Cardiac muscle cell (in vitro differentiated cells and primary cell): ENCODE measurements around the gene ECEL1. TPM values are rescaled to one million over a fixed set of nuclear protein-coding genes. Genes with fewer than 3 reads are reported as not detected.

Experiments
- DNase-seq, 2 donors: peaks; one replicate each; pipeline versions ENCODE4 v3.0.0 to v3.0.0-alpha.2; 2010 to 2017; ENCODE audit warnings: low read depth in 1 of 2, low spot score in 1 of 2
- H3K27ac ChIP-seq: fragments of 200-600 bp; sonication (generic); 2 replicates; pipeline ENCODE4 v1.5.1; 2016
- H3K27me3 ChIP-seq: fragments of 200-600 bp; sonication (generic); 2 replicates; pipeline ENCODE4 v1.6.0; 2016; ENCODE audit warnings: control low read depth
- H3K36me3 ChIP-seq: fragments of 200-600 bp; sonication (generic); 2 replicates; pipeline ENCODE4 v1.5.1; 2016; ENCODE audit warnings: control low read depth
- H3K4me1 ChIP-seq: fragments of 200-600 bp; sonication (generic); 2 replicates; pipeline ENCODE4 v1.8.1; 2017; ENCODE audit warnings: low read depth, mild to moderate bottlenecking, mixed run types
- H3K4me3 ChIP-seq: fragments of 200-600 bp; sonication (generic); 2 replicates; pipeline ENCODE4 v1.5.1; 2016; ENCODE audit warnings: mild to moderate bottlenecking
- H3K9me3 ChIP-seq: fragments of 200-600 bp; sonication (generic); 2 replicates; pipeline ENCODE4 v1.5.1; 2017; ENCODE audit warnings: low read depth, mild to moderate bottlenecking, control low read depth
- polyA plus RNA-seq: library from polyadenylated mRNA; unstranded; fragments of >200 nt; fragmentation: Nextera tagmentation; extraction: Ambion mirVana; gene quantifications from 2 replicates; pipeline ENCODE4 v1.2.1, GENCODE V29; 2016
- total RNA-seq: library from RNA; depleted of rRNA; stranded (reverse); fragments of >200 nt; gene quantifications from 2 replicates; pipeline ENCODE4 v1.2.3, GENCODE V29; 2016
- TF ChIP-seq, protein P1 (sequence below): IDR thresholded peaks from 2 replicates; pipeline ENCODE4 v1.5.1; 2012; ENCODE audit warnings: low read depth, mild to moderate bottlenecking, low read length

Gene ECEL1, protein sequence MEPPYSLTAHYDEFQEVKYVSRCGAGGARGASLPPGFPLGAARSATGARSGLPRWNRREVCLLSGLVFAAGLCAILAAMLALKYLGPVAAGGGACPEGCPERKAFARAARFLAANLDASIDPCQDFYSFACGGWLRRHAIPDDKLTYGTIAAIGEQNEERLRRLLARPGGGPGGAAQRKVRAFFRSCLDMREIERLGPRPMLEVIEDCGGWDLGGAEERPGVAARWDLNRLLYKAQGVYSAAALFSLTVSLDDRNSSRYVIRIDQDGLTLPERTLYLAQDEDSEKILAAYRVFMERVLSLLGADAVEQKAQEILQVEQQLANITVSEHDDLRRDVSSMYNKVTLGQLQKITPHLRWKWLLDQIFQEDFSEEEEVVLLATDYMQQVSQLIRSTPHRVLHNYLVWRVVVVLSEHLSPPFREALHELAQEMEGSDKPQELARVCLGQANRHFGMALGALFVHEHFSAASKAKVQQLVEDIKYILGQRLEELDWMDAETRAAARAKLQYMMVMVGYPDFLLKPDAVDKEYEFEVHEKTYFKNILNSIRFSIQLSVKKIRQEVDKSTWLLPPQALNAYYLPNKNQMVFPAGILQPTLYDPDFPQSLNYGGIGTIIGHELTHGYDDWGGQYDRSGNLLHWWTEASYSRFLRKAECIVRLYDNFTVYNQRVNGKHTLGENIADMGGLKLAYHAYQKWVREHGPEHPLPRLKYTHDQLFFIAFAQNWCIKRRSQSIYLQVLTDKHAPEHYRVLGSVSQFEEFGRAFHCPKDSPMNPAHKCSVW
- total RNA-seq (1.6 and 2.3 TPM in 2 replicates), polyA plus RNA-seq (0.70 and 0.80 TPM in 2 replicates)

DNA sequence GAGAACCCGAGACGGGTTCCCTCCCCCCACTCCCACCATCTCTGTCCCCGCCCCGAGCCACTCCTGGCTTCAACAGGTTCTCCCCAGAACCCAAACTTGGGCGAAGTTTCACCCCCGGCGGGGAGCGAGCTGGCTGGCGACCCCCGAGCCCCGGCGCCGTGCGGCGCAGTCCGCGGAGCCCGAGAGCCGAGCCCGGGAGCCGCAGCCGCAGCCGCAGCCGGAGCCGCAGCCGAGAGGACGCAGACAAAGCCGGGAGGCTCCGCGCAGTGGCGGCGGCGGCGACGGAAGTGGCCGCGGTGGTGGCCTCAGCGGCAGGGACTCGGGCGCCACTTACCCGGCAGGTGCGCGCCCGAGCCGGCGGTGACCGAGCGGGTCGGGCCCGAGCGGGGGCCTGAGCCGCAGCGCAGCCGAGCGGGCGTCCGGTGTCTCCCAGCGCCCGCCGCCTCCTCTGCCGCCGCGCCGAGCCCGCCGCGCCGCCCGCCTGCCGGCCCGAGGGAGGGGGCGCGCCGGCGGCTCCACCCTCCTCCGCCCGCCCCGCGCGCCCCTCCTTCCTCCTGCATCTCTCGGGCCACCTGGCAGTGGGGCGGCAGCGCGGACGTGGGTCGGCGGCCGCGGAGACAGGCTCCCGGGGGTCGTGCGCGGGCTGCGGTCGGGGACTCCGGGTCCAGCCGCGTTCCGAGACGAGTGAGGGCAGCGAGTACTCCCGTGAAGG, at the start of gene ECEL1:
ECEL1 (minus strand) TSS at position 450 of the 712 bp plus-strand sequence. CDS start 1,181 bp downstream, outside the sequence.
- H3K27ac ChIP-seq = no peak within 1 kb of the TSS
- H3K9me3 ChIP-seq = no peaks in the 10 kb centered on the region
- TF ChIP-seq, protein P1, sequence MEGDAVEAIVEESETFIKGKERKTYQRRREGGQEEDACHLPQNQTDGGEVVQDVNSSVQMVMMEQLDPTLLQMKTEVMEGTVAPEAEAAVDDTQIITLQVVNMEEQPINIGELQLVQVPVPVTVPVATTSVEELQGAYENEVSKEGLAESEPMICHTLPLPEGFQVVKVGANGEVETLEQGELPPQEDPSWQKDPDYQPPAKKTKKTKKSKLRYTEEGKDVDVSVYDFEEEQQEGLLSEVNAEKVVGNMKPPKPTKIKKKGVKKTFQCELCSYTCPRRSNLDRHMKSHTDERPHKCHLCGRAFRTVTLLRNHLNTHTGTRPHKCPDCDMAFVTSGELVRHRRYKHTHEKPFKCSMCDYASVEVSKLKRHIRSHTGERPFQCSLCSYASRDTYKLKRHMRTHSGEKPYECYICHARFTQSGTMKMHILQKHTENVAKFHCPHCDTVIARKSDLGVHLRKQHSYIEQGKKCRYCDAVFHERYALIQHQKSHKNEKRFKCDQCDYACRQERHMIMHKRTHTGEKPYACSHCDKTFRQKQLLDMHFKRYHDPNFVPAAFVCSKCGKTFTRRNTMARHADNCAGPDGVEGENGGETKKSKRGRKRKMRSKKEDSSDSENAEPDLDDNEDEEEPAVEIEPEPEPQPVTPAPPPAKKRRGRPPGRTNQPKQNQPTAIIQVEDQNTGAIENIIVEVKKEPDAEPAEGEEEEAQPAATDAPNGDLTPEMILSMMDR = no peak
- H3K36me3 ChIP-seq = no peaks in the 10 kb centered on the region
- peak within 1 kb of the TSS; percentile 27 for H3K4me3 ChIP-seq
- peaks cover 4% of the 10 kb centered on the region for H3K4me1 ChIP-seq
- DNase-seq = peak in 1 of 2 donors; percentile 55
- peaks cover 82% of the 10 kb centered on the region for H3K27me3 ChIP-seq

DNA sequence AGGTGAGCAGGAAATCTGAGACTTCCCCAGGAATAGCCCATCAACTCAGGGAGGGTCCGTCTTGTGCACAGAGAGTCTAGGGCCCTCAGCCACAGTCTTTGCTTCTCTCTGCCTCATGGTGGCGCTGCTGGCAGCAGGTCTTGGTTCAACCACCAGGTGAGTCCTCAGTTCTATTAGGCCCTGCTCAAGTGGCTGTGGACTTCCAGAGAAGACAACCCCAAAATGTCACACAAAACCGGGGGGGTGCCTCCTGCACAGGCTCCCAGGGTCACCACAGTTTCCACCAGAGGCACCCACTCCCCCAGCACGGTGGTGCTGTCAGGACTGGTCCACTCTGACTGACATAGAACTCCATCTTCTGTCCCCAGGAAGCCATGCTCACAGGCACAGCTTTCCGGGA, 49.4 kb upstream of the ECEL1 start:
- no peaks in the 10 kb centered on the region for H3K9me3 ChIP-seq
- H3K27me3 ChIP-seq = no peaks in the 10 kb centered on the region
- DNase-seq = peak in 1 of 2 donors; percentile 52
- peaks cover 15% of the 10 kb centered on the region for H3K4me1 ChIP-seq
- H3K4me3 ChIP-seq = no peak overlapping the region
- TF ChIP-seq, protein P1 = peak; percentile 31
- no peaks in the 10 kb centered on the region for H3K36me3 ChIP-seq
- H3K27ac ChIP-seq = no peak overlapping the region

DNA sequence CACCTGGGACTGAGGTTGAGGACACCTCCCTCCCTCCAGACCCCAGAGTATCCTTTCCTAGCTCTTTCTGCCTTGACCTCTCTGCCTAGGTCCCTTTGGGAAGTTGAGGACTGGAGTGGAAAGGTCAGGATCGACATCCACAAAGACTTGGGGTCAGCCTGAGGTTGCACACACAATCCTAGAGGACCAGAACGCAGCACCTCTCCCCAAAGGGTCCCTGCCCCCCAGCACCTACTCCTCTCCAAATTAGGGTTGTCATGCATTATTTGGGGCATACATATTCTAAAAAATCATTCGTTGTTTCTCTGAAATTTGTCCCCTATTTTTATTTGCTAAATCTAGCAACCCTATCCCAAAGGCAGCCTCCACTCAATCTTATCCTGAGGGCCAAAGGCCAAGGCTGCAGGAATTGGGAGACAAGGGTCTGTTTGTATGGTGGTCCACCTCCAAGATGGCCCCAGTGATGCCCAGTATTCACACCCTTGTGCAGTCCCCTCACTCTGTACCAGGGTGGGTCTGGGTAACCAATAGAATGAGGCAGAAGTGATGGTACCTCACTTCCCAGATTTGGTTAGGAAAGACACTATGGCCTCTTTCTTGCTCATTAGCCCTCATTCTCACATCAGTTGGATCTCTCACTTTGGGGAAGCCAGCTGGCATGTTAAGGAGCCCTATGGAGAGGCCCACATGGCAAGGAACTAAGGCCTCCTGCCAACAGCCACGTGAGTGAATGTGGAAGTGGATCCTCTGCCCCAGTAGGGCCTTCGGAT, 48.3 kb upstream of the ECEL1 start:
- Histone ChIP-seq H3K4me3 (no peak overlapping the region), H3K36me3 (no peaks in the 10 kb centered on the region), H3K27ac (no peak overlapping the region), H3K27me3 (no peaks in the 10 kb centered on the region), H3K4me1 (peaks cover 10% of the 10 kb centered on the region), H3K9me3 (no peaks in the 10 kb centered on the region)
- TF ChIP-seq, protein P1 = no peak
- DNase-seq = no peak

DNA sequence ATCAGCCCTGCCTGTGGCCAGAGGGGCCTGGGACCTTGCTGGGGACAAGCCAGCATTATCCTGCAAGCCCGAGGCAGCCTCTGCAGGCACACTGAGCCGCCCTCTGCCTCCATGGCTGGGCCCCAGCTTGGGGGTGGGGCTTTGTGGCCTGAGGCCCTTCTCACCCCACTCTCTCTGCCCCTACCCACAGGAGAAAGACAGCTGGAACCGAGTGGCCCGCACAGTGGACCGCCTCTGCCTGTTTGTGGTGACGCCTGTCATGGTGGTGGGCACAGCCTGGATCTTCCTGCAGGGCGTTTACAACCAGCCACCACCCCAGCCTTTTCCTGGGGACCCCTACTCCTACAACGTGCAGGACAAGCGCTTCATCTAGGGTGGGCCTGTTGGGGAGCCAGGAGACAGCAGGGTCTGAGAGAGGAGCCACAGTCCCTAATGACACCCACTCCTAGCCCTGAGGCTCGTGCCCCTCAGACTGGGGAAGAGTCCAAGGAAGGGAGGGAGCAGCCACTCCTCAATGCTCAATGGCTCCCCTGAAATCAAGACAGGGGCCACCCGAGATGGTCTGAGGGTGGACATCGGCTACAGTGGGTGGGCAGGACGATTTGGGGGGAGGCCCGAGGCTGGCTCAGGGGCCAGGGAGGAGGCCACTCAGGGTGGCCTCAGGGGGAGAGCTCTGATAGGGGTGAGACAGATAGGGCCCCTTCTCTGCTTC, 47.5 kb upstream of the ECEL1 start:
- Histone ChIP-seq H3K4me1 (peaks cover 10% of the 10 kb centered on the region), H3K4me3 (no peak overlapping the region), H3K27ac (no peak overlapping the region), H3K36me3 (no peaks in the 10 kb centered on the region), H3K9me3 (no peaks in the 10 kb centered on the region), H3K27me3 (no peaks in the 10 kb centered on the region)
- DNase-seq = no peak
- TF ChIP-seq, protein P1 = no peak
